ENCODE results near the gene LTF. TPM values are rescaled to one million over a fixed set of nuclear protein-coding genes. Genes with fewer than 3 reads are reported as not detected.
"Not testable (repeated sequence)": the region's sequence is repeated elsewhere in the genome, so short reads cannot be mapped to it uniquely, and the experiment has no call there.

LTF gene
- total and polyA plus RNA-seq, 3 donors from 2014 or later: 0.31 to 7.8 (median 0.43) TPM

DNA sequence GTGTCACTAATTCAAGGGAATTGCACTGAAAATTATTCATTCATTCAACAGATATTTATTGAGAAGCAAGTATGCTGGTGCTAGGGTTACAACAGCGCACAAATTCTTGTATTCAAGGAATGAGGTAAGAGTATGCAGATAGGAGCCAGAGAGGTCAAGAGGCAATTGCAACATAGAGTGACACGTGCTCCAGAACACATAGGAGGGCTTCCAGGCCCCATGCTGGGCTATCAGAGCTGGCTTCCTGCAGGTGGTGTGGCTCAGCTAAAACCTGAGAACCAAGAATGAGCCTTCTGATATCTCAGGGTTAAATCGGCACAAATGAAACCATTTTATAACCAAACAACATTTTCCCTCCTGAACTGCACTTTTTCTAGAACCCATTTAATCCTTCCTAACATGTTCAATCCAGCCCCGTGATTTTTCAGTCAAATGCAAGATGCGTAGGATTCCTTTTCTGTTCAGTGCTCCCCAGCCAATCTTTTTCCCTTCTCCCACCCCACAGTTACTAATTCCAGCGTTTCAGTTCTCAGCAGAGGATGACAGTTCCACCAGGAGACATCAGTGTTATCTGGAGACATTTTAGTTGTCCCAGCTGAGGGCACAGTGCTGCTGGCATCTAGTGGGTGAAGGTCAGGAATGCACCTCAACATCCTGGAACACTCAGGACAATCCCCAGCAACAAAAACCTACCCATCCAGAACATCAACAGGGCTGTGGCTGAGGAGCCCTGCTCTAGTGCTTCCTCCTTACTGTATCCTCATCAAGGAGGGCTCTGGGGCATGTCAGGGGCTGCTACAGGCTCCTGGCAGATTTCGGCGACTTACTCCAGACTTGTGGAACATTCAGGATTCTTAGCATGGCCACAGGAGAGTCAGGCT lies 70.9 kb downstream of the LTF start:
- Histone ChIP-seq H3K27ac (no peak overlapping the region), H3K4me3 (no peak overlapping the region), H3K9me3 (no peaks in the 10 kb centered on the region), H3K27me3 (no peaks in the 10 kb centered on the region), H3K4me1 (peaks cover 5% of the 10 kb centered on the region), H3K36me3 (ENCODE audit: low read depth, missing control alignments) (no peaks in the 10 kb centered on the region)
- intact Hi-C loops (cut with DNase I; ENCODE audit: low total_unique reads): no loop called here
- TF ChIP-seq CTCF (IDR thresholded peaks at IDR 0.05) (no peak), POLR2A (IDR thresholded peaks at IDR 0.05) (no peak)
- 74 to 76% methylated on average over 6 to 8 of the region's 8 CpGs for WGBS, 2 donors
- no peak for DNase-seq

DNA sequence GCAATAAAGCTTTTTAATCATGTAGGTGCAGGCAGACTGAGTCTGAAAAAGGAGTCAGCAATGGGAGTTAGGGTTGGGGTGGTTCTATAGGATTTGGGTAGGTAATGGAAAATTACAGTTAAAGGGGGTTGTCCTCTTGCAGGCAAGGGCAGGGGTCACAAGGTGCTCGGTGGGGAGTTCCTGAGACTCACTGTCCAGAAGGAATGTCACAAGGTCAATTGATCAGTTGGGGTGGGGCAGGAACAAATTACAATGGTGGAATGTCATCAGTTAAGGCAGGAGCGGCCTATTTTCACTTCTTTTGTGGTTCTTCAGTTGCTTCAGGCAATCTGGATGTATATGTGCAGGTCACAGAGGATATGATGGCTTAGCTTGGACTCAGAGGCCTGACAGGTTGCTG lies 71.7 kb downstream of the LTF start:
- Histone ChIP-seq H3K4me3 (no peak overlapping the region), H3K27ac (no peak overlapping the region), H3K27me3 (no peaks in the 10 kb centered on the region), H3K4me1 (peaks cover 5% of the 10 kb centered on the region), H3K36me3 (ENCODE audit: low read depth, missing control alignments) (no peaks in the 10 kb centered on the region), H3K9me3 (no peaks in the 10 kb centered on the region)
- no peak for DNase-seq
- 83 to 89% methylated on average over 2 of the region's 2 CpGs for WGBS, 2 donors
- intact Hi-C loops (cut with DNase I; ENCODE audit: low total_unique reads): no loop called here
- TF ChIP-seq POLR2A (IDR thresholded peaks at IDR 0.05) (no peak), CTCF (IDR thresholded peaks at IDR 0.05) (no peak)

DNA sequence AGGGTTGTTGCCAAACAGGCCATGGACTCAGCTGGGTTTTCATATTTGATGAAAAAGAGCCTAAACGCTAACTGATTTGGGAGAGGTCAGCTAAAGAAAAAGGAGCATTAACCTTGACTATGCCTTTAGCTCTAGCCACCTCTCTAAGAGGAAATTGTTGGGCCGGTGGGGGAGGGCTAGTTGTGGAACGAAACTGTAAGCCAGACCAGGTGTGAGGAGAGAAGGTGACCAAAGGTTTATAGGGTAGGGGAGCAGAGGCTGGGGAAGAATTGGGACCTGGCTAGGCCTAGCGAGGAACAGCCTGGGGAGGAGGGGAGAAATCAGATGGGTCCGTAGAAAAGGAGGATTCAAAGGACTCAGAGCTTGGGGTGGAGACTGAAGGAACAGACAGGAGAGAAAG lies 73.2 kb downstream of the LTF start:
- H3K4me3 ChIP-seq; H3K9me3 ChIP-seq; H3K36me3 ChIP-seq (ENCODE audit: low read depth, missing control alignments); DNase-seq; H3K27me3 ChIP-seq; H3K27ac ChIP-seq; intact Hi-C loops (cut with DNase I; ENCODE audit: low total_unique reads); H3K4me1 ChIP-seq: not testable (repeated sequence)
- WGBS, 2 donors: 83% methylated on average over 5 of the region's 5 CpGs

DNA sequence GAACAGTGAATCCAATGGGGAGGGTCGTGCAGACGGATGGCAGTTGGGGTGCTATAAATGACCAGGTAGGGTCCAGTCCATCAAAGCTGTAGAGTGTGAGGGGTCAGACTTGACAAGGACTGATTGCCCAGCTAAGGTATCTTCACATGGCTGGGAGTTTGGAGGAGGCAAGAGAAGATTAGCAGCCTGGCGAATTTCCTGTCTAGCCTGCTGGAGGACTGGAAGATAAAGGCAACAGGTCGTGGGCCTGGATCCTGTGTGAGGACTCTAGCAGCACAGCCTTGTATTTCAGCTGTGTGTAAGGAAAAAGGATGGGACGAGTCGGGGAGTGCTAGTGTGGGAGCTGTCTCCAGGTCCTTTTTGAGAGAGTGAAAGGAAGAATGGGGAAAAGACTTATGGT lies 75.4 kb downstream of the LTF start:
- H3K4me3 ChIP-seq: no peak overlapping the region
- no peak for DNase-seq
- H3K36me3 ChIP-seq (ENCODE audit: low read depth, missing control alignments): no peaks in the 10 kb centered on the region
- TF ChIP-seq CTCF (IDR thresholded peaks at IDR 0.05) (no peak), POLR2A (IDR thresholded peaks at IDR 0.05) (no peak)
- H3K27me3 ChIP-seq: no peaks in the 10 kb centered on the region
- H3K4me1 ChIP-seq: no peaks in the 10 kb centered on the region
- intact Hi-C loops (cut with DNase I; ENCODE audit: low total_unique reads): no loop called here
- 61 to 65% methylated on average over 6 of the region's 6 CpGs for WGBS, 2 donors
- H3K27ac ChIP-seq: no peak overlapping the region
- H3K9me3 ChIP-seq: no peaks in the 10 kb centered on the region

GRCh38 chr3:46388847-46389246 lies 75.9 kb downstream of the LTF start:
- H3K4me3 ChIP-seq; DNase-seq; intact Hi-C loops (cut with DNase I; ENCODE audit: low total_unique reads); H3K9me3 ChIP-seq; H3K27ac ChIP-seq; H3K4me1 ChIP-seq; H3K27me3 ChIP-seq; H3K36me3 ChIP-seq (ENCODE audit: low read depth, missing control alignments): not testable (repeated sequence)
- WGBS, 2 donors: 87 to 94% methylated on average over 4 of the region's 4 CpGs

DNA sequence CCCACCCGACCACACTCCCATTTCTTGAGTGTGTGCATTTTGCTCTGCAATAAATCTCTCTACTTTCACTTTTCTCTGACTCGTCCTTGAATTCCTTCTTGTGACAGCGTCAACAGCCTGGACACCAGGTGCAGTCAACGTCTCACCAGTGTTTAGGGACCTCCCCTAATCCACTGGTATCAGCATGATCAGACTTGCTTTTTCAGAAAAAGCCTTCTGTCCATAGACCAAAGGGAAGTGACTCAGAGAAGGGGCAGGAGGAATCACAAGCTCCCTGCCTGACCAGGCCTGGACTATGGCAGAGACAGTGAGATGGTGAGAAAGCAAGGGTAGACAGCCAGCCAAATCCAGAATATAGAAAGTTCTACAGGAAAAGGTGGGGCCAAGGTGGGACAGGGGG lies 78.5 kb downstream of the LTF start:
- intact Hi-C loops (cut with DNase I; ENCODE audit: low total_unique reads): no loop called here

More for the DNA sequence above, 78.5 kb downstream of the LTF start:
- Histone ChIP-seq H3K27ac (no peak overlapping the region), H3K4me3 (no peak overlapping the region), H3K27me3 (no peaks in the 10 kb centered on the region), H3K36me3 (ENCODE audit: low read depth, missing control alignments) (no peaks in the 10 kb centered on the region), H3K9me3 (no peaks in the 10 kb centered on the region), H3K4me1 (no peaks in the 10 kb centered on the region)
- no peak for TF ChIP-seq POLR2A (IDR thresholded peaks at IDR 0.05)
- TF ChIP-seq CTCF (IDR thresholded peaks at IDR 0.05): no peak
- no peak for DNase-seq
- 28 to 58% methylated on average over 4 of the region's 4 CpGs for WGBS, 2 donors

Data from testis (tissue), 3 donors.